Measurements from ENCODE around the gene KCNK17. TPM values are rescaled to one million over a fixed set of nuclear protein-coding genes. Genes with fewer than 3 reads are reported as not detected.
A peak's percentile ranks its signal among the peaks of the same experiment; 100 is the strongest.

Gene KCNK17
- total and polyA plus RNA-seq, 8 donors, result 0.84 to 44.0 (median 1.1) TPM

DNA sequence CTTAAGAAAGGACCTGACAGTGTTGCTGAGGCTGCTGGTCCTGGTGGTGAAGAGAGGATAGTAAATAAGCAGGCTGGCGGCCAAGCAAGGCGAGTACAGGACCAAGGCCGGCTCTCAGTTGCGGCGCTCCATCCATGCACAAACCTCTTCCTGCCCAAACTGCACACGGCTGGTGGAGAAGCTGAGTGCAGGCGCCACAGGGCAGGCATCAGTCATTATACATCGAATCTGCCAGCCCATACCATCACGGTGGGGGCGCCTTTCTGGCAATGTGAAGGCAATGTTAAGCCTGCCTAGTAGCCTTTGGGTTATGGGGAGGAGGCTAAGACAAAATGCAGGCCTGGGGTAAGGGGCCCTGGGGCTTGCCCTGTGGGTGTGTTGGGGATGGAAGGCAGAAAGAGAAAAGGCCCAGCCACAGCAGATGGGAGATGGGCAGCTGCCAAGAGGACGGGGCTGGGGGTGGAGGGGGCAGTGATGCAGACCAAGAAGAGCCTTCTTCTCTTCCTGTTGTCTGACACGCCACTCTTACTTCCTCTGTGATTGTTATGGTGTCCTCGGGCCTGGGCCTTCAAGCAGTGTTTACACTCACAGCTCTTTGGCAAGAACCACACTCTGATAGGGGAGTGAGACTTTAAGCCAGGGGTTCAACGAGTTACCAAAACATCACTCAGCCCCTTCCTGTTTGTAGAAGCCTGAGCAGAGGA lies 28.6 kb upstream of the KCNK17 start:
- Histone ChIP-seq H3K9me3 (no peaks in the 10 kb centered on the region), H3K4me3 (no peak overlapping the region), H3K4me1 (peaks cover 11 to 39% (median 22%) of the 10 kb centered on the region in 3 donors), H3K27me3 (no peaks in the 10 kb centered on the region), H3K36me3 (no peaks in the 10 kb centered on the region), H3K27ac (peak overlapping the region in 1 of 4 donors; percentile 28)
- ATAC-seq (peak in 1 of 4 donors; percentile 16), DNase-seq (no peak), FAIRE-seq (no peak)
- TF ChIP-seq, protein P1, sequence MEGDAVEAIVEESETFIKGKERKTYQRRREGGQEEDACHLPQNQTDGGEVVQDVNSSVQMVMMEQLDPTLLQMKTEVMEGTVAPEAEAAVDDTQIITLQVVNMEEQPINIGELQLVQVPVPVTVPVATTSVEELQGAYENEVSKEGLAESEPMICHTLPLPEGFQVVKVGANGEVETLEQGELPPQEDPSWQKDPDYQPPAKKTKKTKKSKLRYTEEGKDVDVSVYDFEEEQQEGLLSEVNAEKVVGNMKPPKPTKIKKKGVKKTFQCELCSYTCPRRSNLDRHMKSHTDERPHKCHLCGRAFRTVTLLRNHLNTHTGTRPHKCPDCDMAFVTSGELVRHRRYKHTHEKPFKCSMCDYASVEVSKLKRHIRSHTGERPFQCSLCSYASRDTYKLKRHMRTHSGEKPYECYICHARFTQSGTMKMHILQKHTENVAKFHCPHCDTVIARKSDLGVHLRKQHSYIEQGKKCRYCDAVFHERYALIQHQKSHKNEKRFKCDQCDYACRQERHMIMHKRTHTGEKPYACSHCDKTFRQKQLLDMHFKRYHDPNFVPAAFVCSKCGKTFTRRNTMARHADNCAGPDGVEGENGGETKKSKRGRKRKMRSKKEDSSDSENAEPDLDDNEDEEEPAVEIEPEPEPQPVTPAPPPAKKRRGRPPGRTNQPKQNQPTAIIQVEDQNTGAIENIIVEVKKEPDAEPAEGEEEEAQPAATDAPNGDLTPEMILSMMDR (IDR thresholded peaks at IDR 0.05), result no peak
- 57% methylated on average over 14 of the region's 14 CpGs for WGBS, 2 donors
- intact Hi-C loops (cut with DNase I), result no loop called here

GRCh38 chr6:39341937-39342336 lies 27.7 kb upstream of the KCNK17 start:
- intact Hi-C loops (cut with DNase I), result no loop called here
- ATAC-seq, result no peak
- DNase-seq, result no peak

DNA sequence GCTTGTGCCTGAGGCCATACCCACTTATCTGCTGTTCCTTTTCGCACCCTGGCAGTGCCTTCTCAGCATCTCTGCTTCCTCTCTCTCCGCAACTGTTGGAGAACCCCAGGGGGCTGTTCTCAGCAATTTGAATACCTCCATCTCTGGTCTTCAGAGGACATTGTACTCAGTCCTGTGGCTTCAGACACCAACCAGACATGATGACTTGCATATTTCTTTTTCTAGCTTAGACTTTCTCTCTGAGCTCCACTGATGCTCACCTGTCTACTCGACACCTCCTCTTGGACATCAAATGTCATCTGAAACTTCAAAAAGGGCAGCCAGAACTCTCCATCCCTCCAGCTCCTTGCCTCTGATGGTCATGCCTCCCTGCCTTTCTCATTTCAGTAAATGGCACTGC lies 27.1 kb upstream of the KCNK17 start:
- intact Hi-C loops (cut with DNase I), result no loop called here
- Histone ChIP-seq H3K36me3 (no peaks in the 10 kb centered on the region), H3K4me3 (no peak overlapping the region), H3K27me3 (no peaks in the 10 kb centered on the region), H3K4me1 (peaks cover 11 to 39% (median 22%) of the 10 kb centered on the region in 3 donors), H3K27ac (no peak overlapping the region), H3K9me3 (no peaks in the 10 kb centered on the region)
- no peak for FAIRE-seq
- no peak for DNase-seq
- no peak for ATAC-seq
- TF ChIP-seq, protein P1 (IDR thresholded peaks at IDR 0.05), result no peak
- 95 to 96% methylated on average over 3 of the region's 3 CpGs for WGBS, 2 donors

More at GRCh38 chr6:39341937-39342336, 27.7 kb upstream of the KCNK17 start:
- Histone ChIP-seq H3K27me3 (no peaks in the 10 kb centered on the region), H3K9me3 (no peaks in the 10 kb centered on the region), H3K27ac (no peak overlapping the region), H3K4me3 (no peak overlapping the region), H3K4me1 (peaks cover 11 to 39% (median 22%) of the 10 kb centered on the region in 3 donors), H3K36me3 (no peaks in the 10 kb centered on the region)
- 85 to 90% methylated on average over 5 of the region's 5 CpGs for WGBS, 2 donors
- TF ChIP-seq, protein P1 (IDR thresholded peaks at IDR 0.05), result no peak
- no peak for FAIRE-seq

GRCh38 chr6:39339868-39340550 lies 25.8 kb upstream of the KCNK17 start:
- 17 to 20% methylated on average over 10 of the region's 10 CpGs for WGBS, 2 donors
- no peaks in the 10 kb centered on the region for H3K36me3 ChIP-seq
- TF ChIP-seq, protein P1 (IDR thresholded peaks at IDR 0.05), result no peak
- peak; percentile 78 to 91 (median 88) for ATAC-seq
- H3K27me3 ChIP-seq, result no peaks in the 10 kb centered on the region
- intact Hi-C loops (cut with DNase I), result no loop called here
- H3K27ac ChIP-seq, result peak overlapping the region in 3 of 4 donors; percentile 55 to 84 (median 66)
- DNase-seq, result peak; percentile 46 to 86 (median 74)
- no peak for FAIRE-seq
- no peak overlapping the region for H3K4me3 ChIP-seq
- H3K9me3 ChIP-seq, result no peaks in the 10 kb centered on the region
- peaks cover 11 to 39% (median 22%) of the 10 kb centered on the region in 3 donors for H3K4me1 ChIP-seq

Data from pancreas (tissue), 10 donors.